HepG2 (cell line): ENCODE measurements around the gene ADAMTS17. TPM values are rescaled to one million over a fixed set of nuclear protein-coding genes. Genes with fewer than 3 reads are reported as not detected.

Source experiments
- ATAC-seq: fragments of 200-7000 bp; cut with Tn5 transposase; 3 replicates; pipeline ENCODE4 v1.9.1; 2020; ENCODE audit warnings: mild to moderate bottlenecking, moderate library complexity
- BruUV-seq: library from RNA; stranded (reverse); fragments of 400-500 nt; replicated peaks from 2 replicates; lab custom pipeline; 2021; lab: Mats Ljungman, UMichigan
- CTCF ChIA-PET: fragments of 300-600 bp; formaldehyde crosslinking; extraction: SDS; loops from one replicate; lab custom pipeline; 2021; ENCODE audit warnings: low total read pairs, inconsistent platforms, low intra/inter-chr PET ratio; lab: Yijun Ruan, JAX
- POLR2A ChIA-PET: fragments of 350-600 bp; sonication (Branson Sonifier 250); formaldehyde crosslinking; loops from one replicate; lab custom pipeline; 2020; ENCODE audit warnings: antibody characterized with exemption, inconsistent platforms; lab: Yijun Ruan, JAX
- DNase-seq: peaks from one replicate; pipeline ENCODE4 v3.0.0-alpha.2; 2015; ENCODE audit warnings: low spot score
- FAIRE-seq: peaks from 3 replicates; lab custom pipeline; 2011; peaks lifted over from hg19 to GRCh38; lab: Jason Lieb, UNC
- H2AFZ ChIP-seq: one replicate; pipeline ENCODE4 v1.6.1; 2011; ENCODE audit warnings: low read length, inconsistent platforms
- H3K27ac ChIP-seq: fragments of 300-600 bp; 3 replicates; pipeline ENCODE4 v1.8.0; 2011; ENCODE audit warnings: mixed run types, mild to moderate bottlenecking, mixed read lengths, low read length, inconsistent platforms; ENCODE audit not compliant: insufficient read depth; ENCODE audit errors: extremely low read length
- H3K27me3 ChIP-seq, 2 experiments: fragments of 200-600 bp in 1 of 2; 2 replicates in 1 of 2; 3 replicates in 1 of 2; pipeline versions ENCODE4 v1.6.0 to v1.8.0; 2011; ENCODE audit warnings: low read length in 2 of 2, mild to moderate bottlenecking in 2 of 2, moderate library complexity in 2 of 2, inconsistent platforms in 1 of 2; ENCODE audit not compliant: insufficient read depth in 2 of 2, control insufficient read depth in 1 of 2
- H3K36me3 ChIP-seq, 2 experiments: fragments of 200-600 bp in 1 of 2; replicated peaks in 1 of 2; 2 replicates in 1 of 2; 3 replicates in 1 of 2; pipeline versions ENCODE4 v1.5.1 to v1.8.0; 2011; ENCODE audit warnings: low read length in 2 of 2, inconsistent platforms in 1 of 2; ENCODE audit not compliant: insufficient read depth in 2 of 2, control insufficient read depth in 1 of 2
- H3K4me1 ChIP-seq: 2 replicates; pipeline ENCODE4 v1.5.1; 2012; ENCODE audit warnings: low read length, inconsistent platforms; ENCODE audit not compliant: insufficient read depth
- H3K4me2 ChIP-seq: 2 replicates; pipeline ENCODE4 v1.6.0; 2011; ENCODE audit warnings: low read depth, low read length, inconsistent platforms
- H3K4me3 ChIP-seq, 3 experiments: fragments of 200-600 bp in 1 of 3; sonication (generic), shearing (Covaris generic) in 1 of 3; replicated peaks in 1 of 3; 2 replicates each; pipeline ENCODE4 v1.5.1; 2011 to 2016; ENCODE audit warnings: low read length in 3 of 3, inconsistent platforms in 2 of 3, low read depth in 2 of 3, mild to moderate bottlenecking in 2 of 3, control low read depth in 1 of 3, mixed read lengths in 1 of 3; ENCODE audit not compliant: insufficient read depth in 1 of 3
- H3K79me2 ChIP-seq: one replicate; pipeline ENCODE4 v1.6.1; 2011; ENCODE audit warnings: low read length, inconsistent platforms; ENCODE audit not compliant: insufficient read depth
- H3K9ac ChIP-seq: 2 replicates; pipeline ENCODE4 v1.6.0; 2011; ENCODE audit warnings: mild to moderate bottlenecking, low read depth, low read length, inconsistent platforms; ENCODE audit not compliant: insufficient read depth
- H3K9me3 ChIP-seq: 2 replicates; pipeline ENCODE4 v1.5.1; 2012; ENCODE audit warnings: mild to moderate bottlenecking, low read length
- H4K20me1 ChIP-seq: 2 replicates; pipeline ENCODE4 v1.6.0; 2011; ENCODE audit warnings: inconsistent platforms, mild to moderate bottlenecking, low read length, moderate library complexity; ENCODE audit not compliant: insufficient read depth
- ELF4 ChIP-seq: sonication (generic); formaldehyde crosslinking; IDR thresholded peaks from 2 replicates; pipeline ENCODE4 v1.5.0; 2020; ENCODE audit warnings: missing genetic modification reagents, mild to moderate bottlenecking, moderate library complexity, borderline replicate concordance
- ZNF207 ChIP-seq: fragments of 450-650 bp; IDR thresholded peaks from 2 replicates; pipeline ENCODE4 v1.6.1; 2016; ENCODE audit warnings: antibody characterized with exemption, borderline replicate concordance
- ZNF230 ChIP-seq: sonication (generic); formaldehyde crosslinking; IDR thresholded peaks from 2 replicates; pipeline ENCODE4 v1.4.0; 2020; ENCODE audit warnings: mild to moderate bottlenecking, missing genetic modification reagents
- ZNF44 ChIP-seq: sonication (generic); formaldehyde crosslinking; IDR thresholded peaks from 2 replicates; pipeline ENCODE4 v1.5.1; 2020; ENCODE audit warnings: mild to moderate bottlenecking, missing genetic modification reagents
- ZNF598 ChIP-seq: sonication (generic); formaldehyde crosslinking; IDR thresholded peaks from 2 replicates; pipeline ENCODE4 v1.5.1; 2020; ENCODE audit warnings: mild to moderate bottlenecking, missing genetic modification reagents, borderline replicate concordance
- ZNF605 ChIP-seq: sonication (generic); formaldehyde crosslinking; IDR thresholded peaks from 2 replicates; pipeline ENCODE4 v1.8.0; 2022; ENCODE audit warnings: mild to moderate bottlenecking, missing genetic modification reagents
- ZNF709 ChIP-seq: sonication (generic); formaldehyde crosslinking; IDR thresholded peaks from 2 replicates; pipeline ENCODE4 v1.5.0; 2020; ENCODE audit warnings: mild to moderate bottlenecking, missing genetic modification reagents
- ZNF816 ChIP-seq: sonication (generic); formaldehyde crosslinking; IDR thresholded peaks from 2 replicates; pipeline ENCODE4 v1.8.0; 2022; ENCODE audit warnings: missing genetic modification reagents, mild to moderate bottlenecking, borderline replicate concordance
- ZNF878 ChIP-seq: sonication (generic); formaldehyde crosslinking; IDR thresholded peaks from 2 replicates; pipeline ENCODE4 v1.8.1; 2023; ENCODE audit warnings: mild to moderate bottlenecking, missing genetic modification reagents, moderate library complexity
- WGBS: methylation state at CpG from one replicate; pipeline ENCODE4 v1.1.6; 2017; ENCODE audit warnings: low lambda C conversion rate; 5-methylcytosine and 5-hydroxymethylcytosine counted together
- in situ Hi-C: cut with HindIII; loops from 2 replicates; pipeline ENCODE4 v1.10.0; 2017; ENCODE audit warnings: low pct_unique_long_range_greater_than_20kb; ENCODE audit not compliant: extremely low pct_ligation_motif_present
- intact Hi-C: fragments of 100-400 bp; cut with micrococcal nuclease; formaldehyde crosslinking; loops from one replicate; pipeline ENCODE4 v1.10.0; 2022; ENCODE audit not compliant: unreplicated experiment
- polyA plus RNA-seq, 8 experiments: library from polyadenylated mRNA; depleted of rRNA in 3 of 8; stranded (reverse) in 7 of 8; unstranded in 1 of 8; fragments of >200 nt; fragmentation: Illumina TruSeq in 4 of 8; extraction: Trizol in 4 of 8; gene quantifications; 2 replicates each; pipeline versions ENCODE4 v1.2.1 to v1.2.3, GENCODE V29; 2011 to 2016; ENCODE audit warnings: low read depth in 4 of 8, missing spikeins in 1 of 8, mixed read lengths in 1 of 8; ENCODE audit not compliant: insufficient read depth in 1 of 8
- total RNA-seq, 5 experiments: library from RNA; depleted of rRNA; stranded (reverse); fragments of >200 nt; fragmentation: Illumina TruSeq; extraction: Trizol; gene quantifications; 2 replicates each; pipeline ENCODE4 v1.2.3, GENCODE V29; 2016; ENCODE audit warnings: low read depth in 1 of 5
- TF ChIP-seq, protein P1 (sequence below): IDR thresholded peaks from 2 replicates; pipeline ENCODE4 v1.6.1; 2016; ENCODE audit warnings: mild to moderate bottlenecking

The ADAMTS17 gene
- total and polyA plus RNA-seq, 2 of the 13 experiments (the other 11 are each of a cell fraction or from before 2014, with no cell fraction given): 0.02 to 0.04 TPM

DNA sequence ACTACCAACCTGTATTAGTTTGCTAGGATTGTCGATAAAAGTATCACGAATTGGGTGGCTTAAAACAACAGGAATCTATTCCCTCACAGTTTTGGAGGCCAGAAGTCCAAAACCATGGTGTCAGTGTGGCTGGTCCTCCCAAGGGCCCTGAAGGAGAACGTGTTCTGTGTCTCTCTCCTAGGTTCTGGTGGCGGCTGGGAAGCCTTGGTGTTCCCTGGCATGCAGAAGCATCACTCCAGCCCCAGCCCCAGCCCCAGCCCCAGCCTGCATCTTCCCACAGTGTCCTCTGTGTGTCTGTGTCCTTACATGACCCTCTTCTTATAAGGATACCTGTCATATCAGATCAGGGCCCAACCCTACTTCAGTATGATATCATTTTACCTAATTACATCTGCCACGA lies 336.1 kb downstream of the ADAMTS17 start:
- Histone ChIP-seq H2AFZ (no peak overlapping the region), H3K27me3 (no peaks in the 10 kb centered on the region), H4K20me1 (no peaks in the 10 kb centered on the region), H3K4me3 (no peak overlapping the region), H3K79me2 (no peaks in the 10 kb centered on the region), H3K4me2 (no peak overlapping the region), H3K9me3 (no peaks in the 10 kb centered on the region), H3K27ac (no peak overlapping the region), H3K36me3 (no peaks in the 10 kb centered on the region), H3K9ac (no peak overlapping the region), H3K4me1 (no peaks in the 10 kb centered on the region)
- POLR2A ChIA-PET: no interaction called here
- TF ChIP-seq ZNF878 (CRISPR knock-in tag) (no peak), ZNF605 (CRISPR knock-in tag) (no peak), ELF4 (CRISPR knock-in tag) (no peak), ZNF816 (CRISPR knock-in tag) (no peak), ZNF709 (CRISPR knock-in tag) (no peak), ZNF44 (CRISPR knock-in tag) (no peak), ZNF207 (no peak), ZNF598 (no peak), ZNF230 (CRISPR knock-in tag) (no peak)
- TF ChIP-seq, protein P1, sequence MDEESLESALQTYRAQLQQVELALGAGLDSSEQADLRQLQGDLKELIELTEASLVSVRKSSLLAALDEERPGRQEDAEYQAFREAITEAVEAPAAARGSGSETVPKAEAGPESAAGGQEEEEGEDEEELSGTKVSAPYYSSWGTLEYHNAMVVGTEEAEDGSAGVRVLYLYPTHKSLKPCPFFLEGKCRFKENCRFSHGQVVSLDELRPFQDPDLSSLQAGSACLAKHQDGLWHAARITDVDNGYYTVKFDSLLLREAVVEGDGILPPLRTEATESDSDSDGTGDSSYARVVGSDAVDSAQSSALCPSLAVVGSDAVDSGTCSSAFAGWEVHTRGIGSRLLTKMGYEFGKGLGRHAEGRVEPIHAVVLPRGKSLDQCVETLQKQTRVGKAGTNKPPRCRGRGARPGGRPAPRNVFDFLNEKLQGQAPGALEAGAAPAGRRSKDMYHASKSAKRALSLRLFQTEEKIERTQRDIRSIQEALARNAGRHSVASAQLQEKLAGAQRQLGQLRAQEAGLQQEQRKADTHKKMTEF: no peak
- intact Hi-C loops: no loop called here
- WGBS: 20% methylated on average over 5 of the region's 5 CpGs
- in situ Hi-C loops: no loop called here
- FAIRE-seq (no peak), DNase-seq (no peak), ATAC-seq (no peak)
- BruUV-seq: no TSS peak
- CTCF ChIA-PET: no interaction called here
